GOT3 (cell line): Measurements from ENCODE around the gene LEMD1.

ENCODE experiments used
- DNase-seq: peaks from one replicate; lab custom pipeline; 2025; ENCODE audit warnings: mixed read lengths; lab: John Stamatoyannopoulos, UW

Gene LEMD1

GRCh38 chr1:205354259-205355074 lies 67.4 kb downstream of the LEMD1 start:
- no peak for DNase-seq

- DNase-seq = no peak
Observed at GRCh38 chr1:205353612-205354011, 68.2 kb downstream of the LEMD1 start.

DNA sequence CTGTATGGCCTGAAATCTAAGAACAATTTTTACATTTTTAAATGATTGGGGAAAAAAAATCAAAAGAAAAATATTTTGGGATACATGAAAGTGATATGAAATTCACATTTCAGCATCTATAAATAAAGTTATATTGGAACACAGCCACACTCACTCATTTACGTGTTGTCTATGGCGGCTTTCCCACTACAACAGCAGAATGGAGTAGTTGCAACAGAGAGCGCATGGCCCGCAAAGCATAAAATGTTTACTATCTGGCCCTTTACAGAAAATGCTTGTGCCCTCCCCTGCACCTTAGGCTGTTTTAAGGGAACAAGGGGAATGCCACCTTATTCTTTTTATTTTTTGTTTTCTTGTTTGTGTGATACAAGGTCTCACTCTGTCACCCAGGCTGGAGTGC lies 68.7 kb downstream of the LEMD1 start:
- DNase-seq = no peak

DNA sequence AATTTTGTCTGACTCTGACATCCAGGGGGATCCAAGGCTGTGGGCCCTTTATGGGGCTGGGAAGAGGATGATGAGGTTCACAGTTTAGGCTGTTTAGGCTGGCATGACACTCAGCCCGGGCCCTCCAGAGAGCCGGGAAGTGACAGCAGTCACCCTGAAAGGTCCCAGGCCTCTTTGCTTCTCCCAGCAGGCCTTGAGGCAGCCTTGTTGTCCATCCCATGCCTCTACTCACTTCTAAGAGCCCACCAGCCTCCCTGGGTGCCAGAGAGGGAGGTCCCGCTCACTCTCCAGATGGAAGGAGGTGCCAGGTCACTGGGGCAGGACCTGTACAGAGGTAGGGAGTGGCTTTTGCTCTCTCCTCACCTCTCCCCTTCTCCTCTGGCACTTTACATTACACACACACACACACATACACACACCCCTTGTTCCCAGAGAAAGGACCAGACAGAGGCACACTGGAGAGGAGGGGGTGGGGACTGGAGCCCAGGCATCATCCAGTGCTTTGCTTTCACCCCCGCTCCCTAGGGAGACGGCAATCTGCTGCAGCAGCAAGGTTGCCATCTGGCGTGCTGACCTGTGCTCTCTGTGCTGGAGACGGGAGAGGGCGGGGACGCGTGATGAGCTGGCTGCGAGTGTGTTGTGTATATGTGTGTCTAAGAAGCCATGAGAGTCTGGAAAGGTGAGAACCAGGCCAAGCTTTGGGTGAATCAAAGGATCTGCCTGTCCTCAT lies 69.7 kb downstream of the LEMD1 start:
- no peak for DNase-seq

- no peak for DNase-seq
Observed at GRCh38 chr1:205350691-205351141, 71.1 kb downstream of the LEMD1 start.

DNA sequence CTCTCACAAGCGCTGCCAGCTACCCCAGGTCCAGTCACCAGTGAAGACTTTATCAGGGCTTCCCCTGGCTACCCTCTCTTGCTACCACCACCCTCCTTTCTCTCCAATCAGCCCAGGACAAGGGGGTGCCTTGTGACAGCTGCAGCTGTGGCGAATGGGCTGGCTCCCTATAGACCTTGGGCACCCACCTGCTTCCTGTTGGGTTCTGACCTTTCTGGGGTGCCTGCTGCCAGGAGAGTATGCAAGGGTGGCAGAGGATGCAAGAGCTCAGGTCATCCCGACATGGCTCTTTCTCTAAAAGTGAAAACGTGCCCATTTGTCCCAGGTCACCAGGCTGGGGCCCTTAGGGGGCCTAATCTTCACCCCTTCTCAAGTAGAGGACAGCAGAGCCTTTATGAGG lies 71.7 kb downstream of the LEMD1 start:
- no peak for DNase-seq

DNA sequence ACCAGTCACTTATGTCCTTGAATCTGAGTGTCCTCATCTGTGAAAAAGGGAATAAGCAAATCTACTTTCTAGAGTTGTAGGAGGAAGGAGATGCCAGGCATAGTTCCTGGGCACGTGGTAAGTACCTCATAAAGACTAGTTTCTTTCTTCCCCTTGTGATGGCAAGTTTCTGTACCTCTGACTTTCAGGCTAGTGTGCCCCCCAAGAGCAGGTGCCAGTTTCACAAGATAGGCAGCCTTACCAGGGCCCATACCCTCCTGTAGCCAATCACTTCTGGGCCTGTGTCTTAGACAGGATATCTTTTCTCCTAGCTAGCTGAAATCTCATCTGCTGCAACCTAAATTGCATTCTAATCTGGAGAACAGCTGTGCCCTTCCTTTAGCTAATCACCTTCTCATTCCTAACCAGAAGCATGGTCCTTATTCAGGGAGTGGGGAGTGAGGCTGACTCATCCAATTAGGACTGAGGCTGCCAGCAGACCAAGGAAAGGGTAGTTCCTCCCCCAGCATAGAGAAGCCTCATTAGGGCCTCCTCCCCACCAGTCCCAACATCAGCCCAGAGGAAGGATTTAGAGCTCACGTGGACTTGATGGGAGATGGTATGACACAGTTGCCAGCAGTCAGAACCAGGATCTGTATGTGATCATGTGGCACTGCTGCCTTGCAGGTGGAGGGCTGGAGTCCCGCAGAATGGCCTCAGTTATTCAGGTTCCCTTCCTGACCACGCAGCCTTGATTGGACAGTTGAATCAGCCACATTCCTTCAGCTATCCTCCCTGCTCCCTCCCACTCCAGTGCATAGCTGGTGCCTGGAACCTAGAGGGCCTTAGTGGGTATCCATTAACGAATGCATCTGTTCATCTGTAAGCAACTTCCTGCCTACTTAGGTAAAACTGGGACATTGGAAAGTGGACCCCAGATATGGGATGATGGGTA lies 73.0 kb downstream of the LEMD1 start:
- no peak for DNase-seq

GRCh38 chr1:205346956-205347574 lies 74.8 kb downstream of the LEMD1 start:
- DNase-seq = no peak

- no peak for DNase-seq
Observed at GRCh38 chr1:205345761-205346160, 76.1 kb downstream of the LEMD1 start.

- no peak for DNase-seq
Observed at GRCh38 chr1:205344066-205344928, 77.6 kb downstream of the LEMD1 start.

- DNase-seq = no peak
Observed at GRCh38 chr1:205343431-205344065, 78.3 kb downstream of the LEMD1 start.

- DNase-seq = no peak
Observed at GRCh38 chr1:205342986-205343385, 78.9 kb downstream of the LEMD1 start.

GRCh38 chr1:205340676-205341075 lies 81.2 kb downstream of the LEMD1 start:
- no peak for DNase-seq

DNA sequence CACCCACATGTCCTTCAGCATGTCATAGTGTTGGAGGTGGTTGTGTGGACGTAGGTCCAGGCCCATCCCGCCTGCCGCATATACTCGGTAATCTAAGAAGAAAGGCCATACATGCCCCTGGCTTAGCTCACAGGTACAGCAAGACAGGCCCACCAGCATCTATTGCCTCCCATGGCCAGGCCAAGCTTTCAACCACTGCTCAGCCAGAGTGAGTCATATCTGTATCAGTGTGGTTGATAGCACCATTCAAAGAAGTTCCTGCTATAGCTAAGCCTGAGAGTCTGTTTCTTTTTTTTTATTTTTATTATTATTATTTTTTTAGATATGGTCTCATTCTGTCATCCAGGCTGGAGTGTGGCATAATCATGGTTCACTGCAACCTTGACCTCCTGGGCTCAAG lies 82.1 kb downstream of the LEMD1 start:
- no peak for DNase-seq

DNA sequence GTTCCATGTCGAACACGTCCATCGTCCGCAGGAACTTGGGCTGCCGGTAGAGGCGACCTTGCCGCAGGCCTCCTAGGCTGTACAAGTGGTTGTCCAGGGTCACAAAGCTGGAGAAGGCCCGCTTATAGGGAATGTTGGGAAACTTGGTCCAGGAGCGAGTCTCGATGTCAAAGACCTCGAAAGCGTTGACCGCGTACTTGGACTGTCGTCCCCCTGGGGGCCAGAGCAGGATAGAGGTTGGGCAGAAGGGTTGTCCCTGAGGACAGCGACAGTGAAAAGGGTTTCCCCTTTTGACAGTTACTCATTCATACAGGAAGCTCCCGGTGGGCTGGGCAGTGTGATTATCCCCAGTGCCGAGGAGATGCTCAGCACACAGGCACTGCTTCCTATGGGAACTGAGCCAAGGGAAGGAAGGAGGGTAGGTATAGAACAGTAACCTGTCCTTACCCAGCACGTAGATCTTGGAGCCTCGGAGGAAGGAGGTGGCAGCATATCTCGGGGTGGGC lies 82.6 kb downstream of the LEMD1 start:
- no peak for DNase-seq

GRCh38 chr1:205338011-205338410 lies 83.8 kb downstream of the LEMD1 start:
- DNase-seq = no peak

- DNase-seq = no peak
Observed at GRCh38 chr1:205337481-205337880, 84.4 kb downstream of the LEMD1 start.

- no peak for DNase-seq
Observed at GRCh38 chr1:205335692-205336091, 86.2 kb downstream of the LEMD1 start.

GRCh38 chr1:205332015-205332791 lies 89.7 kb downstream of the LEMD1 start:
- no peak for DNase-seq
